Gastroesophageal sphincter (tissue), 4 donors: ENCODE results near the gene MAP1S. TPM values are rescaled to one million over a fixed set of nuclear protein-coding genes. Genes with fewer than 3 reads are reported as not detected.

Experiments
- ATAC-seq: fragments of 150-250 bp; one replicate; pipeline ENCODE4 v1.9.1; 2016; ENCODE audit warnings: mild to moderate bottlenecking, moderate library complexity
- H3K27ac ChIP-seq, 4 donors: fragments of 200-600 bp; sonication (generic) in 3 of 4; 1 replicate in 3 of 4; 2 replicates in 1 of 4; pipeline ENCODE4 v1.5.1; 2016 to 2019
- H3K27me3 ChIP-seq: fragments of 200-600 bp; sonication (generic); one replicate; pipeline ENCODE4 v1.5.1; 2019
- H3K36me3 ChIP-seq, 2 donors: fragments of 200-600 bp; sonication (generic); one replicate each; pipeline ENCODE4 v1.5.1; 2019; ENCODE audit warnings: control low read depth in 1 of 2
- H3K4me1 ChIP-seq, 3 donors: fragments of 200-600 bp; sonication (generic); 1 replicate in 2 of 3; 2 replicates in 1 of 3; pipeline ENCODE4 v1.5.1; 2016 to 2019; ENCODE audit warnings: control low read depth in 2 of 3
- H3K4me3 ChIP-seq, 2 donors: fragments of 200-600 bp; sonication (generic); one replicate each; pipeline ENCODE4 v1.5.1; 2019; ENCODE audit warnings: mild to moderate bottlenecking in 1 of 2, moderate library complexity in 1 of 2
- H3K9me3 ChIP-seq, 3 donors: fragments of 200-600 bp; sonication (generic); one replicate each; pipeline ENCODE4 v1.5.1; 2017 to 2019; ENCODE audit warnings: control low read depth in 2 of 3
- EP300 ChIP-seq: sonication (generic); formaldehyde crosslinking; IDR thresholded peaks from one replicate; pipeline ENCODE4 v1.6.1; 2017; ENCODE audit warnings: antibody characterized with exemption, mild to moderate bottlenecking
- POLR2A ChIP-seq, 2 donors: fragments of 450-650 bp; IDR thresholded peaks; one replicate each; pipeline ENCODE4 v1.6.1; 2017; ENCODE audit warnings: antibody characterized with exemption in 2 of 2, mild to moderate bottlenecking in 2 of 2, moderate library complexity in 1 of 2
- POLR2AphosphoS5 ChIP-seq: sonication (generic); formaldehyde crosslinking; IDR thresholded peaks from one replicate; pipeline ENCODE4 v1.6.1; 2017; ENCODE audit warnings: antibody characterized with exemption
- WGBS, 2 donors: methylation state at CpG; one replicate each; pipeline ENCODE4 v1.1.5; 2018; ENCODE audit warnings: low coverage in 1 of 2; 5-methylcytosine and 5-hydroxymethylcytosine counted together
- total RNA-seq, 4 donors: library from RNA; depleted of rRNA; stranded (reverse); fragments of >200 nt; gene quantifications; one replicate each; pipeline ENCODE4 v1.1.0, GENCODE V29; 2016
- TF ChIP-seq, protein P1 (sequence below), 4 experiments: fragments of 200-600 bp in 2 of 4; fragments of 450-650 bp in 2 of 4; sonication (generic) in 1 of 4; IDR thresholded peaks; one replicate each; pipeline ENCODE4 v1.5.1; 2017 to 2019; ENCODE audit warnings: antibody characterized with exemption in 4 of 4, mild to moderate bottlenecking in 2 of 4, moderate library complexity in 2 of 4

Gene MAP1S
- total RNA-seq, 4 donors from 2014 or later, result 18.8 to 47.3 (median 23.9) TPM

DNA sequence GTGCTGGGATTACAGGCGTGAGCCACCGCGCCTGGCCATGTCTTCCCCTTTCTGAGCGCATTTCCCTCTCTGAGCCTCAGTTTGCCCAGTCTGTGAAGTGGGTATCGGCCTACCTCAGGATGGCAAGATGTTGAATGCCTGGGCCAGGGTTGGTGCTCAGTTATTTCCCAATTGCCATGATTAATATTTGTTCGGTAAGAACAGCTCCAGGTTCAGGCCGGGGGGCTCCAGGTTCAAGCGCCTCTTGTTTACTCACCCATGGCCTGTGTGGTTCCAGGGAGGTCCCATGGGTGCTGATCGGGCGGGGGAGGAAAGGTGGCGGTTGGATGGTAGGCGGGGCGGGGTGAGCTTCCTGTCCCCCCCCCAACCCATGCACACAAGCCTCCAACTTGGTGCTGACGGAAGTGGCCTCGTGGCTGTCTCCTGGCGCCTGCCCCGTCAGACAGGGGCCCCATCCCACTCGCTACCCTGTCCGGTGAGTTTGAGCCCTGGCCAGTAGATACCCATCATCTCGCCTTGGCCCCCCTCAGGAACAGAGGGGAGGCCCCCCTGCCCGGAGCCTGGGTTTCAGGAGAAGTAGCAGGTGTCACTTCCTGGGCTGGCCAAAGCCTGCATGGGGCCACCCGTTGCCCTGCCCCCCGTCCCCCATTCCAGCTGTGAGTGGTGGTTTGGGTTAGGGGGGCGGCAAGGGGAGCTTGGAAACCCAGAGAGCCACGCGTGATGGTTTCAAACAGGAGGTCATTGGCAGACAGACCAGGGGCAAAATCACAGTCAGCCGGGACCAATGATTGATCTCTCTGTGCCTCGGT is 32.0 kb downstream of the MAP1S start, which contains the start of gene FCHO1:
FCHO1 (plus strand) TSS at position 375 of the 809 bp plus-strand sequence. CDS start 3,688 bp downstream, outside the sequence.
- WGBS, 2 donors, result 84 to 100% methylated on average over 3 to 5 of the region's 28 CpGs
- ATAC-seq, result no peak
- H3K4me1 ChIP-seq, result peaks cover 0 to 17% (median 0%) of the 10 kb centered on the region in 3 donors
- H3K27me3 ChIP-seq, result no peaks in the 10 kb centered on the region
- H3K9me3 ChIP-seq, result no peaks in the 10 kb centered on the region
- no peak within 1 kb of the TSS for H3K27ac ChIP-seq
- peak within 1 kb of the TSS in 1 of 2 donors; percentile 22 for H3K4me3 ChIP-seq
- TF ChIP-seq, protein P1, sequence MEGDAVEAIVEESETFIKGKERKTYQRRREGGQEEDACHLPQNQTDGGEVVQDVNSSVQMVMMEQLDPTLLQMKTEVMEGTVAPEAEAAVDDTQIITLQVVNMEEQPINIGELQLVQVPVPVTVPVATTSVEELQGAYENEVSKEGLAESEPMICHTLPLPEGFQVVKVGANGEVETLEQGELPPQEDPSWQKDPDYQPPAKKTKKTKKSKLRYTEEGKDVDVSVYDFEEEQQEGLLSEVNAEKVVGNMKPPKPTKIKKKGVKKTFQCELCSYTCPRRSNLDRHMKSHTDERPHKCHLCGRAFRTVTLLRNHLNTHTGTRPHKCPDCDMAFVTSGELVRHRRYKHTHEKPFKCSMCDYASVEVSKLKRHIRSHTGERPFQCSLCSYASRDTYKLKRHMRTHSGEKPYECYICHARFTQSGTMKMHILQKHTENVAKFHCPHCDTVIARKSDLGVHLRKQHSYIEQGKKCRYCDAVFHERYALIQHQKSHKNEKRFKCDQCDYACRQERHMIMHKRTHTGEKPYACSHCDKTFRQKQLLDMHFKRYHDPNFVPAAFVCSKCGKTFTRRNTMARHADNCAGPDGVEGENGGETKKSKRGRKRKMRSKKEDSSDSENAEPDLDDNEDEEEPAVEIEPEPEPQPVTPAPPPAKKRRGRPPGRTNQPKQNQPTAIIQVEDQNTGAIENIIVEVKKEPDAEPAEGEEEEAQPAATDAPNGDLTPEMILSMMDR (IDR thresholded peaks at IDR 0.05), result no peak
- TF ChIP-seq EP300 (no peak), POLR2A (IDR thresholded peaks at IDR 0.05) (no peak), POLR2AphosphoS5 (no peak)
- no peaks in the 10 kb centered on the region for H3K36me3 ChIP-seq

DNA sequence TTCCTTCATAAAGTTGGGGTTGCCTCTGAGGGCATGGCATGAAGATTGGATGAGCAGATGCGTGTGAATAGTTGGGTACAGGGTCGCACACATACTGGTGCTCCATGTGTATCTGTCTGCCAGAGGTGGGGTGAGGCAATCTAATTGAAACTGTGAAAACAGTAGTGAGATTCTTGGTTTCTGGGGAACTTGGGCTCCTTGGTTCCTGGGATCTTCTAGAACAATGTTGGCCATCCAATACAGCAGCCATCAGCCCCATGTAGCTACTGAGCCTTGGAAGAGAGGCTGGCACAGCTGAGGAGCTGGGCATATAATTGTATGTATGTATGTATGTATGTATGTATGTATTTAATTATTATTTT is 32.6 kb downstream of the MAP1S start:
- TF ChIP-seq POLR2AphosphoS5 (no peak), EP300 (no peak), POLR2A (IDR thresholded peaks at IDR 0.05) (no peak)
- TF ChIP-seq, protein P1 (IDR thresholded peaks at IDR 0.05), result no peak
- Histone ChIP-seq H3K27ac (no peak overlapping the region), H3K9me3 (no peaks in the 10 kb centered on the region), H3K36me3 (no peaks in the 10 kb centered on the region), H3K4me3 (peak overlapping the region in 1 of 2 donors; percentile 22), H3K4me1 (peaks cover 0 to 14% (median 0%) of the 10 kb centered on the region in 3 donors), H3K27me3 (no peaks in the 10 kb centered on the region)
- 56 to 64% methylated on average over 2 of the region's 2 CpGs for WGBS, 2 donors
- ATAC-seq, result no peak

DNA sequence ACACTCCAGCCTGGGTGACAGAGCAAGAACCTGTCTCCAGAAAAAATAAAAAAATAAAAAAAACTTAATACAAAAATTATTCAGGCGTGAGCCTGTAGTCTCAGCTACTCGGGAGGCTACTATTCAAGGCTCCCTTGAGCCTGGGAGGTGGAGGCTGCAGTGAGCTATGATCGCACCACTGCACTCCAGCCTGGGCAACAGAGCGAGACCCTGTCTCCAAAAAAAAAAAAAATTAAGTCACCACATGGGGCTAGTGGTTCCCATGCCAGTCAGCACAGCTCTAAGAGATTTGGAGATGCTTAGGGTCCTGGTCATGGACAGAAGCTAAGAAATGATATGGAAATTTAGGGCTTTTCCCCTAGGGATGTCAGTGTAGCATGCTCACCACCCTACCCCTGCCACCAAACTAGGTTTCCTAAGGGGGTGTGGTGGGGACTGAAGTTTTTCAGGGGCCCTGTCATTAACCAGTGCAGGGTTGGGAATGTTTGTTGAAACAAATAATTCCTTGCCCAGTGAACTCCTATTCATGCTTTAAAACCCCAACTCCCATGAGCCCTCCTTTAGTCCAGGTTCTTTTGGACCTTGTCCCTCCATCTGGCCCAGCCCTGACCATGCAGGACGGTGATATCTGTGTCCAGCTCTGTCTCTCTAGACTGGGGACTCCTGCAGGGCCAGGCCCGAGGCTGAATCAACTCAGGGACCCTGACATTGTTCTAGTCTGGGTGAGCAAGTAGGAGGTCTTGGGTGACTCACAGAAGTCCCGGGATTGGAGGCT is 33.8 kb downstream of the MAP1S start:
- Histone ChIP-seq H3K27me3 (no peaks in the 10 kb centered on the region), H3K9me3 (no peaks in the 10 kb centered on the region), H3K4me3 (no peak overlapping the region), H3K27ac (no peak overlapping the region), H3K4me1 (peaks cover 0 to 9% (median 3%) of the 10 kb centered on the region in 3 donors), H3K36me3 (no peaks in the 10 kb centered on the region)
- TF ChIP-seq, protein P1 (IDR thresholded peaks at IDR 0.05), result no peak
- TF ChIP-seq POLR2A (IDR thresholded peaks at IDR 0.05) (no peak), EP300 (no peak), POLR2AphosphoS5 (no peak)
- no peak for ATAC-seq
- 57 to 80% methylated on average over 1 of the region's 7 CpGs for WGBS, 2 donors

DNA sequence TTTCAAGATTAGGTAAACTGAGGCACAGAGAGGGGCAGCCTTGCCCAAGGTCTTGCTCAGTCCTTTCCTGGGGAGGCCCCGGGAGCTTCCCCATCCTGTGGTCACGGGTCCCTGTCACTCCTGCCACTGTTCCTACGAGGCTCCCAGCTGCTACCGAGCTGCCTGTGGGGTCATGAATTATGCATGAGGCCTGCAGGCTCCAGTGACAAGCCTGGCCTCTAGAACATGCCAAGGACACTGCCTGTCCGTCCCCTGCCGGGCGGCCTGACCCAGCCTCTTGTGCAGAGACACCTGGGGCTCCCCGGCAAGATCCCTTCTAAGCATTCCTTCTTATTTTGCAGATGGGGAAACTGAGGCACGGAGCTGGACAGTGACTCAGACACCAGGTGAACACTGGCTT is 34.7 kb downstream of the MAP1S start:
- H3K4me1 ChIP-seq, result peaks cover 0 to 7% (median 3%) of the 10 kb centered on the region in 3 donors
- no peak overlapping the region for H3K4me3 ChIP-seq
- no peak for ATAC-seq
- TF ChIP-seq, protein P1 (IDR thresholded peaks at IDR 0.05), result no peak
- TF ChIP-seq POLR2AphosphoS5, result no peak
- H3K27me3 ChIP-seq, result no peaks in the 10 kb centered on the region
- no peaks in the 10 kb centered on the region for H3K36me3 ChIP-seq
- H3K9me3 ChIP-seq, result no peaks in the 10 kb centered on the region
- no peak overlapping the region for H3K27ac ChIP-seq
- 60% methylated on average over 4 of the region's 9 CpGs; no CpG with 5 or more reads in 1 of the 2 donors for WGBS, 2 donors
